Measurements from ENCODE around the gene COMTD1.

GRCh38 chr10:75265856-75266255, 30.1 kb upstream of the COMTD1 start:
- TF ChIP-seq CTCF (IDR thresholded peaks at IDR 0.05): no peak
- TF ChIP-seq POLR2AphosphoS5 (IDR thresholded peaks at IDR 0.05): no peak
